HG03103 (cell line): ENCODE measurements around the gene CD46.
A peak's percentile ranks its signal among the peaks of the same experiment; 100 is the strongest.

Experiments
- ATAC-seq: cut with Tn5 transposase; IDR thresholded peaks from one replicate; pipeline ENCODE4 v1.9.1; 2021; ENCODE audit warnings: low read depth; ENCODE audit not compliant: unreplicated experiment

CD46 gene

GRCh38 chr1:207825719-207826556 is 74.1 kb downstream of the CD46 start:
- peak; percentile 47 for ATAC-seq

DNA sequence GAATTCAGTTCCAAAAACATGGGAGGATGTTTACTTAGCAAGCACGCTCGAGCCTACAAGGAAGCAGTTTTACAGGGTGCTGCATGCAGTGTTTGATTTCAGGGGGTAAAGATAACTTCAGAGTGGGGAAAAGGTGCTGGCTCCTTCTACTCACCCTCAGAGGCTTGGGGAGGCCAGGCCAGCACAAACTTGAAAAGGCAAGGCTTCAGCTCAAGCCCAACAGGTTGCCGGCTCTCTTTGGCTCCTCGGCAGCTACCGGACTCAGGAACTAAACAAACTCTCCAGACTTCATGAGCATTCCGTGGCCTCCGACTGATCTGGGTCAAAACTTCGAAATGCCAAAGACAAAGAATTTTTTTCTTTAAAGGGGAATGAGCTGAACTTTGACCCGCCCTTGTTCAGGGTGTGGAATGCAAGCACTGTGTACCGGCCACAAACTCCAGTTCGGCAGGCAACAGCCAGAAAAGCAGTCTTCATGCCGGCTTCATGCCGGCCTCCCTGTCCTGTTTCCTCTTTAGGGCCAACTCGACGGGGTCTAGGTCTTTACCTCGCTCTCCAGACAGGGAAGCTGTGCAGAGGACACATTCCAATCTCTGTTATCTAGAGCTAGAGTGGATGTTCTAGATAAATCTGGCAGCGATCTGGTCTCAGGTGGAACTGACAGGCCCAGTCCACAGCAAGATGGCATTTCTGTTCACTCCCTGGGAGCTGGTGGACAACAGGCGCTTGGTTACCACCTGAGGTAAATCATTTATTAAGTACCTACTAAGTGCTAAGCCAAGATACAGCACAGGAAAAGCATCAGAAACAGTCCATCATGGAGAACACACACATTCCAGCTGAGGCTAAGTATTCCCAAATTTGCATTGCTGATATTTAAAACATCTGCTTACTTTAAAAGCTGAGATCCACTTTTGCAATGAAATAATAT is 75.0 kb downstream of the CD46 start:
- no peak for ATAC-seq

DNA sequence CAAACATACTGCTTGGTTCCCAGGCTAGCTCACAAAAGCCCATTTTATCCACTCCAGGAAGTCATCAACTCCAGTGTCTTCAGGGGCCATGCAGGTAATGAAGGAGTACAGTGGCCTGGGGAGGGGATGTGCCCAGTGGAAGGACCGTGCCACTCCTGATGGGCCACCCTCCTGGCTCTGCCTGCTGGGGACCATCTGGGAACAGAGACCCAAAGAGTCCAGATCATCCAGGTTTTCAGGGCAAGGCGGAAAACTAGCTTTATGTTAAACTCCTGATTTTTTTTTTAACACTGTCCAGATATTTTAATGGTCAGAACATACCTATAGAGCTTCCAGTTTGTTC is 75.6 kb downstream of the CD46 start:
- ATAC-seq = no peak

GRCh38 chr1:207828046-207828445 is 76.2 kb downstream of the CD46 start:
- no peak for ATAC-seq

GRCh38 chr1:207828485-207829158 is 76.8 kb downstream of the CD46 start:
- ATAC-seq = peak; percentile 30

GRCh38 chr1:207829576-207829975 is 77.7 kb downstream of the CD46 start:
- ATAC-seq = no peak

GRCh38 chr1:207830788-207831187 is 78.9 kb downstream of the CD46 start:
- no peak for ATAC-seq

- ATAC-seq = peak; percentile 62
These were observed 79.9 kb downstream of the CD46 start for GRCh38 chr1:207831517-207832327.

DNA sequence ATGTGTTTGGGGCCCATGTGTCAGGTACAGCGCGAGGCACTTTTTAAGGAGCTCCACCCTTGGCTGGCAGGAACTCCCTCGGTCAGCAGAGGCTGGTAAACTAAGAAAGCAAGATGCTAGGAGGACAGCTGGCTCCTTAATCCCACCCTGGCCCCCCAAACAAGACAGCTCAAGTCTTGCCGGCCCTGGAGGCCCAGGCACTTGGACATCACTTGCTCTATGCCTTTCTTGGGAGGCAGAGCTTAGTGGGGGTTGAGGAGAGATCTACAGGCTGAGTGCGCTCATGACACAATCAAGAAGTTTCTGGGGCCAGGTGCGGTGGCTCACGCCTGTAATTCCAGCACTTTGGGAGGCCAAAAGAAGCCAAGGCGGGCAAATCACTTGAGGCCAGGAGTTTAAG is 80.9 kb downstream of the CD46 start:
- no peak for ATAC-seq

GRCh38 chr1:207833381-207833780 is 81.5 kb downstream of the CD46 start:
- ATAC-seq = no peak

DNA sequence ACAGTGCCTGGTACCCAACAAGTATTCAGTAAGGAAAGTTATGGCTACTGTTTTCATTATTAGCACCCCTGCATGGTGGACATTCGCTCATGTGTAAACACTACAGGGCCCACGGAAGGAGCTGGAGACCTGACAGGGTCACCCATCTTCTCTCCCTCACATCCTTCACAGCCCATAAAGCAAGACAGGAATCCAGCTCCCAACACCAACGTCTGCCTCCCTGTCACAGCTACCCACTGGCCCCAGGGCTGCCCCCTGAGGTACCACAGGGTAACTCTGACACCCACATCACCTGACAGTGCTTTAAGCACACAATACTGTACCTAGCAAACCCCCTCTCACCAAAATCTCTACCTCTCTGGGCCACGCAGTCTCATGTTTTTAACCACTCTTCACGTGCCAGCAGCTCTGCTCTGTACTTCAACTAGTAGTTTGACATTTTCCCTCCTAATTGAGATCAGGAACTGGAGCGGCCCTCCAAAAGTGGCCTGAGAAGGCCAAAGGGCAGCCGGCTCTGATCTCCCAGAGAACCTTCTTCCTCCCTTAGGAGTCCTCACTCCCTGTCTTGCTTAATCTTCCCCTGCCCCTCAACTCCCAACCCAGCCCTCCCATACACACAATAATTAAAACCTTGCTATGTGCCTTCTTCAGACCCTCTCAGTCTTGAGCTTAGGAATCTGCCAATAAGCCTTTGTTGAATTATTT is 82.3 kb downstream of the CD46 start:
- no peak for ATAC-seq

DNA sequence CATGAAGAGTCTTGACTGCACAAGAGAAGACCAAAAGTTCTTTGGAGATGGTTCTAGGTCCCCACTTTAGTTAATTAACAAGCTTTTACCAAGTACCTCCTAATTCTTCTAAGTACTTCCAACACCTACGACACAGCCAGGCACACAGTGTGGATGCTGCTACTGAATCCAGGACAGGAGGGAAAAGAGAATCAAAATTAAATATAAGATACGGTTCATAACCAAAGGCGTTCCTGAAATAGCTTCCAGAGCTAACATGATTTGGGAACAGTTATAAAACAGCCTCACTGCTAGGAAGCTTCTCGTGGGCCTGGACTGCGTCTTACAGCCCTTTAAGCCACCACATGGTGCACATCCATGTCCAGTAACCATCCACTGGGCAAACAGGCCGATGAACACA is 84.1 kb downstream of the CD46 start:
- no peak for ATAC-seq

DNA sequence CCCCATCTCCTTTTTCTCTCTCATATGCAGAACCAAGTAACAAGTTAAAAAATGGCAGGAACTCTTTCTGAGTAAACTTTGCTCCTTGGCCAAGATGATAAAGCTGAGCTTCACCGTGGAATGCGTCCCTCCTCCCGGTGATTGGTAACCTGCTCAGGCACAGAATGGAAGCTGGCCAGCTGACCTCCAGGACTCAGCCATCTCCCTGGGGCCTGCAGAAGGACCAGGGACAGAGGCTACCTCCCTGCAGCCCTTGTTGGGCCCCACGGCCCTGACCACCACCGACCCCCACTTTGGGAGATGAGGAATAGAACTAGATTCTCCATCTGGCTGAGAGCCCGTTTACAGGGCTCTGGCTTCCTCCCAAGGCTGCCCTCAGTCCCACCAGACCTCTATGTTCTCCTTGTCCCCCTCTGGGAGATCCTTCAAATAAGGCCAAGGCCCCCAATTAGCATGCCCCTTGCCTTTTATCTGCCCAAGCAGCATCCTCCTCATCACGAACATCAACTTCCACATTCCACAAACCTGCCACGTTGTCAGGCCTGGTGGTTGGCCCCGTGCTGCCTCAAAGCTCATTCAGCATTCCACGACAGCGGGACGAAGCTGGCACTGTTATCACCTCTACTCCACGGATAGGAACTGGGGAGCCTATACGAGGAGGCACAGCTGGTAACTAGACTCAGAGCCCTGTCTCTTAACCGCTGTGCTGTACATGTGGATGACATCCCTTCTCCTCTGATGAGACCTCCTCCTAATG is 84.9 kb downstream of the CD46 start:
- ATAC-seq = no peak

DNA sequence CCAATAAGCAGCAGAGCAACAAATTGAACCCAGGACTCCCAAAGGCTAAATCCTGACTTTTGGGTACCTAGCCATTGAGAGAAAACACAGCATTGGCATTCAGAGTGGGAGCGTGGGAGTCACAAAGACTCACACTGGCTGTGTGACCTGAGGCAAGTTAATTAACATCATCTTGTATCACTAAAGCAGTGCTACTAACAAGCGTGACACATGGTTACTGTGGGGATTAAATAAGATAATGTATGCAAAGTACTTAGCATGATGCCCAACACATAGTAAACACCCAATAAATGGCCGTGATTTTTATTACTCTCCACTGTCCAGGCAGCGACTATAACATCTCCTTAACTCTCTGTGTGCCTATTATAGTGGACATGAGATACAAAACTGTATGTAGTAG is 85.8 kb downstream of the CD46 start:
- ATAC-seq = no peak

DNA sequence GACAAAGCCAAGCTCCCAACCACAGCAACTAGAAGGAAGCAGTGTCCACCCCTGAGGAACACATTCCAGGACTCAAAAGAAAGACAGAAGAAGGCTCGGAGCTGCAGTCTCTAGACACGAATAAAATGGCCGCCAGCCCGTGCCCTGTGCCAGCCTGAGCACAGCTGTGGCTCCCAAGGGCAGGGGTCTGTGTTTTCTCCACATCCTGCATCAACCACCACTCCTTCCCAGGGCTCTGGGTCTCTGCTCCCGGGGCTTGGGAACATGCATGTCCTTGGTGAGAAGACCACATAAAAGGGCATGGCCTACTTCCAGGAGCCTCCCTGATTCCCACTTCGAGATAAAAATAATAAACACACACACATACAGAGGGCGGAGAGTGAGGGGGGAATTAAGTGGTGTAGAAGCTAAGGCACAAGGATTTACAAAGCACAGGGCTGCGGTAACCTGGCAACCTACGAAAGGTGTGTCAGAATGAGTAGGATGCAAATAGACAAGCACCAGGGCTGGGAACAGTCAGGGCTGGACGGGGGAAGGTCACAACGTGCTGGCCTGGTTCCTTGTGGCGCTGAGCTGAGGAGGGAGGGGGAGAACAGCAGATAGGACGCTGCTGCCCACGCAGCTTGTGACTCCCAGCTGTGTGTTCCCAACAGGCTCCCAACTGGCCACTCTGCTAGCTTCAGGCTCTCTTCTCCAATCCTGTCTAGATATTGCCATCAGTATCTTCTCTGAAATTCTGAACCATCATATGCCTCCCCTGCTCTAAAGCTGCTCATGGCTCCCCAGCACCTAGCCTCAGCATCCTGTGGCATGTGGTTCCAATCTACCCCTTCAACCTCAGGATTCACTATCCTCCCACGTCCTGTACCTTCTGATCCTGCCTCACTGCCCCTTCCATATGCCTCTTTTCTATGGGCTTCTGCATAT is 86.6 kb downstream of the CD46 start:
- no peak for ATAC-seq

DNA sequence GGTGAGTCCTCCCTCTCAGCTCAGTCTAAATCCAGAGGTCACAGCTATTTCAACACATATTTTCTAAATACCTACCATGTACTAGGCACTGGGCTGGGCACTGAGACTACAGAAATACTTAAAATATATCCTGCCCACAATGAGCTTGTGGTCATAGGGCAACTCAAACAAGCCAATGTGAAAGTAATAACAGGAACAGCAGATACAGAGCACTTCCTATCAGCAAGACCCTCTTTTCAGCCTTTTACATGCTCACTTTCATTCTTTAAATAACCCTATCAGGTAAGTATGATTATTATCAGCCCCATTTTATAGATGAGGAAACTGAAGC is 87.2 kb downstream of the CD46 start:
- ATAC-seq = no peak

DNA sequence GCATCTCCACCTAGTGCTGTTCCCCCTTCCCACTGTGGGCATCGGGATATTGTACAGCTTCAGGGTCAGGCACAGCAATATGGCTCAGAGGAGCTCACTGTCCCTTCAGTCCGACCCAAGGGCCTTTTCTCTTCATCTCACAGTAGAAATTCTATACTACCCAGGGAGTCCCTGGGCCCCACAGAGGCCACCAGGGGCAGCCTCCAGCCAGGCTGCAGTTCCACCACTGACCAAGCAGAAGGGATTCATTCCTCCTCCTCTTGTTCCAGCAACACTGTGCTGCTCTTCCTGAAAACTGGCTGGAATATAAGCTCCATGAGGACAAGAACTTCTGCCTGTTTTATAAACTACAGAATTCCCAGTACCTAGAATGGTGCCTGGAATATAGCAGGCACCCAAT is 88.5 kb downstream of the CD46 start:
- ATAC-seq = no peak

GRCh38 chr1:207841293-207841692 is 89.4 kb downstream of the CD46 start:
- ATAC-seq = no peak
